Globus pallidus (tissue), 1 donor: Measurements from ENCODE around the gene NCOR2.

ENCODE experiments used
- DNase-seq: peaks from one replicate; pipeline ENCODE4 v3.0.0-alpha.2; 2015; ENCODE audit warnings: low spot score

The NCOR2 gene

GRCh38 chr12:124559182-124560017, 8.0 kb downstream of the NCOR2 start:
- no peak for DNase-seq

GRCh38 chr12:124558313-124558712, 9.1 kb downstream of the NCOR2 start:
- no peak for DNase-seq

- no peak for DNase-seq
Observed at GRCh38 chr12:124557518-124558223, 9.7 kb downstream of the NCOR2 start.

- DNase-seq, result peak; percentile 74
Observed at GRCh38 chr12:124556896-124557501, 10.4 kb downstream of the NCOR2 start.

GRCh38 chr12:124556074-124556466, 11.3 kb downstream of the NCOR2 start:
- DNase-seq, result no peak

- no peak for DNase-seq
Observed at GRCh38 chr12:124555168-124556073, 12.0 kb downstream of the NCOR2 start.

GRCh38 chr12:124554429-124555029, 12.9 kb downstream of the NCOR2 start:
- DNase-seq, result no peak

- DNase-seq, result no peak
Observed at GRCh38 chr12:124553862-124554428, 13.5 kb downstream of the NCOR2 start.

GRCh38 chr12:124551268-124552144, 15.9 kb downstream of the NCOR2 start:
- DNase-seq, result peak; percentile 56

GRCh38 chr12:124550123-124551089, 17.0 kb downstream of the NCOR2 start:
- DNase-seq, result peak; percentile 38

- DNase-seq, result no peak
Observed at GRCh38 chr12:124549629-124550028, 17.8 kb downstream of the NCOR2 start.

GRCh38 chr12:124548854-124549378, 18.5 kb downstream of the NCOR2 start:
- peak; percentile 49 for DNase-seq

- DNase-seq, result no peak
Observed at GRCh38 chr12:124547626-124548025, 19.8 kb downstream of the NCOR2 start.

GRCh38 chr12:124545508-124546418, 21.6 kb downstream of the NCOR2 start:
- no peak for DNase-seq

- DNase-seq, result no peak
Observed at GRCh38 chr12:124544983-124545382, 22.4 kb downstream of the NCOR2 start.

GRCh38 chr12:124544311-124544970, 23.0 kb downstream of the NCOR2 start:
- DNase-seq, result no peak
